GM18511 (cell line): ENCODE data around the gene ATP6AP2.
"Not testable (repeated sequence)": the region's sequence is repeated elsewhere in the genome, so short reads cannot be mapped to it uniquely, and the experiment has no call there.

Source experiments
- ATAC-seq: cut with Tn5 transposase; IDR thresholded peaks from one replicate; pipeline ENCODE4 v1.9.1; 2021; ENCODE audit warnings: mild to moderate bottlenecking, moderate library complexity; ENCODE audit not compliant: unreplicated experiment

ATP6AP2 gene

GRCh38 chrX:40580537-40581335, at the start of gene ATP6AP2:
ATP6AP2 (plus strand) TSS chrX:40580970; CDS start chrX:40581066, 96 bp downstream.
- ATAC-seq = peak; percentile 96

GRCh38 chrX:40531056-40531826, 49.5 kb upstream of the ATP6AP2 start:
- no peak for ATAC-seq

- no peak for ATAC-seq
Observed at GRCh38 chrX:40537310-40537709, 43.5 kb upstream of the ATP6AP2 start.

GRCh38 chrX:40538406-40538805, 42.4 kb upstream of the ATP6AP2 start:
- no peak for ATAC-seq

- peak; percentile 63 for ATAC-seq
Observed at GRCh38 chrX:40539214-40540142, 41.3 kb upstream of the ATP6AP2 start.

GRCh38 chrX:40542208-40542607, 38.6 kb upstream of the ATP6AP2 start:
- no peak for ATAC-seq

- ATAC-seq = no peak
Observed at GRCh38 chrX:40542972-40543371, 37.8 kb upstream of the ATP6AP2 start.

- no peak for ATAC-seq
Observed at GRCh38 chrX:40543661-40544328, 37.0 kb upstream of the ATP6AP2 start.

GRCh38 chrX:40544343-40545266, 36.2 kb upstream of the ATP6AP2 start:
- no peak for ATAC-seq

- no peak for ATAC-seq
Observed at GRCh38 chrX:40546870-40547269, 33.9 kb upstream of the ATP6AP2 start.

- ATAC-seq = no peak
Observed at GRCh38 chrX:40550066-40550465, 30.7 kb upstream of the ATP6AP2 start.

GRCh38 chrX:40552768-40553167, 28.0 kb upstream of the ATP6AP2 start:
- no peak for ATAC-seq

- no peak for ATAC-seq
Observed at GRCh38 chrX:40558590-40558989, 22.2 kb upstream of the ATP6AP2 start.

GRCh38 chrX:40563784-40564183, 17.0 kb upstream of the ATP6AP2 start:
- ATAC-seq = no peak

- ATAC-seq = no peak
Observed at GRCh38 chrX:40564447-40564846, 16.3 kb upstream of the ATP6AP2 start.

- peak; percentile 59 for ATAC-seq
Observed at GRCh38 chrX:40570346-40571093, 10.2 kb upstream of the ATP6AP2 start.

GRCh38 chrX:40571164-40571563, 9.6 kb upstream of the ATP6AP2 start:
- ATAC-seq = not testable (repeated sequence)

GRCh38 chrX:40571600-40571999, 9.2 kb upstream of the ATP6AP2 start:
- no peak for ATAC-seq

GRCh38 chrX:40573763-40574162, 7.0 kb upstream of the ATP6AP2 start:
- no peak for ATAC-seq
